GM19240 (cell line): ENCODE measurements around the gene ISG20L2.
A peak's percentile ranks its signal among the peaks of the same experiment; 100 is the strongest.

Experiments
- DNase-seq: peaks from one replicate; pipeline ENCODE4 v3.0.0; 2011; ENCODE audit warnings: low spot score; ENCODE audit not compliant: insufficient read length

ISG20L2 gene

DNA sequence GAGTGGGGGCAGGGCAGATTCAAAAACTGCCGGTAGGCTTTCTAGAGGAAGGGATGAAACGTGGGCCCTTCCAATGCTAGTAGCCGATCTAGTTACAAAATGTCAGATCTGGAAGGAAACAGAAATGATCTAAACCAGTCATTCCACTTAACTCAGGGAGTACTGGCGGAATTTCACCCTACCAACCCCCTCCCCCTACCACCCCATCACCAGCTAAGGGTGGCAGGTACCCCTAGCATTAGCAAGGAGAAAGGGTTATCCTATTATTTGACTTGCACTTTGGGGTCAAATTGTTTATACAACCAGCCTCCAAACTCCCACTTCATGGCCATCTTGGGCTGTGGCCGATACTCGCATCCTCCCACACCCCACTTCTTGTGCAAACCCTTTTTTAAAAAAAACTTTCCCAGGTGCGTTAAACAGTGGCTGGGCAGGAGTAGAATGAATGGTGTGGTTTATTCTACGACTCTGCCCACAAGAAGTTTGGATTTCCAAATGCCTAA is 13.0 kb upstream of the ISG20L2 start:
- no peak for DNase-seq

DNA sequence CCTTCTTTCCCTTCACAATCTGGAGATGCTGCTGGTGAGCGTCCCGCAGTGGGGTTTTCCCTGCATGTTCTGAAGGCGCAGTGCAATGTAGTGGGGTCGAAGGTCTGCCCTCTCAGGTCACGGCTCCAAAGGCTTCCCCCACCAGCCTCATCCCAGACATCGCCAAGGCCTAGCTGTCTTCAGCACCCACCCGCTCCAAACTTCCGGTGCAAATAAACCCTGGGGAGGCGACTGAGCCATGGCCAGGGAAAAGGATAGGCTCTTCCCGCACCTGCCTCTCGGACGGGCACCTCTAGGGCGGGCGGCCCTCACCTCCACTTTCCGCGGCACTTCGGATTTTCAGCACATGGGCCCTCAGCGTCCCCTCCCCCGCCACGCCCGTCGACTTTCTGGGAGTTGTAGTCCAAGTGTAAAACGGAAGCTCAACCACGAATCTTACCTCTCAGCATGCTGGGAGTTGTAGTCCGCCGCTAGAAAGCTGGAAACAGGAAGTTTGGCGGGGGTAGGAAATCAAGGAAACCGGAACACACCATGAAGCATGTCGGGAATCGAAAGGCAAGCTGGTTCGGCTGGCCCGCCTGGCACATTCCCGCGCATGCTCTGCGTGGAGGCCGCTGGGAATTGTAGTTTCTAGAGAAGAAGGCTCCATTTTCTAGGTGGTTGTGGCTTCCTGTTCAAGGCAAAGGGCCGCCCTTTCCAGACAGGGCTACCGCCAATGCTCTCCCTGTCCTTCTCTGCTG is 12.3 kb upstream of the ISG20L2 start, which contains the start of gene MRPL24:
Gene MRPL24, minus strand, starts transcription at position 348 of the 740 bp plus-strand sequence. CDS start 2,384 bp downstream, outside the sequence.
- DNase-seq: peak; percentile 96

DNA sequence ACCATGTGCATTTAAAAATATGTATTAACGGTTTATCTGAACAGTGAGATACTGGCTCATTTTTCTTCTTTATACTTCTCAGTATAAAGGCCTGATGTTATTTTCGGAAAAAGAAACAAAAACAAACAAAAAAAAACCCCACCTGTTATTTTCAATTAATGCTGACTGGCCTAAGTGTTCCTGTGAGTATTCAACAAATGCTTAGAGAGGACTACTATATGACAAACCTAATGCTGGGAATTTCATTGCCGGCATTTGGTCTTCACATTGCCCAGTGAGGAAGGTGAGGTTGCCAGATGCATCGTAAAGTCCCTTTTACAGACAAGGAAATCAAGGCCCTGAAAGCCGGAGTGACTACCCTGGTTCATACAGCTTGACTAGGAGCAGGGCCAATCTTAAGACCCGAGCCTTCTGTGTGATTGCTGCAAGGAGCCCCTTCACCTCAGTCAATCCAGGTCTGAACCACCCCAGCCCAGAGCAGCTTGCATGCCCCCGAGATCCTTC is 11.7 kb upstream of the ISG20L2 start:
- DNase-seq: no peak

DNA sequence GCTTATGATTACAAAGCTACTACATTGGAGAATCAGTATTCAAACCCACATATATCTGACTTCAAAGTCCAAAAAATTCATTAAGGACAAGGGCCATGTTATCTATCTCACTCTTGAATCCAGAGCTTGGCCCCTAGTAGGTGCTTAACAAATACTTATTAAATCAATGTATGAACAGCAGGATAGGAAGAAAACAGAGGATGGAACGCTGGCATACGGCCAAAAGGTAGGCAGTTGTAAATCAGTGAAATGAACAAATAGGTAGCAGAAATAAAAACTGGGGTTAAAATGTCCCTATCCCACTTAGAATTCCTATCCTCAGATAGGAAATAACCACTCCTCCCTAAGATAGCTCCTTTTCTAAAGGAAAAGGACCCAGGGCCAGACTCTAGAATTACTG is 10.3 kb upstream of the ISG20L2 start:
- no peak for DNase-seq

DNA sequence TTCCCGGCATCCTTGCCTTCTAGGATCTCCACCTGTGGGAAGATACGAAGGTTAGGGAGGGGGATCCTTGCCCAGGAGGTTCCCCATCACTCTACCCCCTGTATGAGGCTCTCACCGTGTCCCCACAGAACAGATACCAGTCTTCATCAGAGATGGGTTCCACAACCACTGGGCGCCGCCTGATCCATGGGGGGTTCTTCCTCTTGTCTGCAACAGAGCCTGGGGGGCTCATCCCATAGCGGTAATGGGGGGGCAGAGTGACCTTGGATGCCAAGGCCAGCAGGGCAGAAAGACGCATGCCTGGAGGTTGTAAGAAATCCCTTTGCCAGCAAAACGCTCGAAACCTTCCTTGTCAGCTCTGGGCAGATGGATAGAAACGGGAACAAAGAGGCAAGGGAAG is 9.8 kb upstream of the ISG20L2 start:
- DNase-seq: no peak

DNA sequence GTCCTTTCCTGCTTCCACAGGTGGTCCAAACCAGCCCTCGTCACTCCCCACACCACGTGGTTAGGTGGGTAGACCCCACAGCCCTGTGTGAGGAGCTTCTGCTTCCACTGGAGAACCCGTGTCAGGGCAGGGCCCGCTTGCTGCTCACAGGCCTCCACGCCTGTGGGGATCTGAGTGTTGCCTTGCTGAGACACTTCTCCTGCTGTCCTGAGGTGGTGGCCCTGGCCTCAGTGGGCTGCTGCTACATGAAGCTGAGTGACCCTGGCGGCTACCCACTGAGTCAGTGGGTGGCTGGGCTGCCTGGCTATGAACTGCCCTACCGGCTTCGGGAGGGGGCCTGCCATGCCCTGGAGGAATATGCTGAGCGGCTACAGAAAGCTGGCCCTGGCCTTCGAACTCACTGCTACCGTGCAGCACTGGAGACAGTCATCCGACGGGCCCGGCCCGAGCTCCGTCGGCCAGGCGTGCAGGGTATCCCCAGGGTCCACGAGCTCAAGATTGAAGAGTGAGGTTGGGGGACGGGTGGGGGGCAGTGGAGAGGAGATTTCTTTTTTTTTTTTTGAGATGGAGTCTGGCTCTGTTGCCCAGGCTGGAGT is 5.5 kb upstream of the ISG20L2 start:
- no peak for DNase-seq

DNA sequence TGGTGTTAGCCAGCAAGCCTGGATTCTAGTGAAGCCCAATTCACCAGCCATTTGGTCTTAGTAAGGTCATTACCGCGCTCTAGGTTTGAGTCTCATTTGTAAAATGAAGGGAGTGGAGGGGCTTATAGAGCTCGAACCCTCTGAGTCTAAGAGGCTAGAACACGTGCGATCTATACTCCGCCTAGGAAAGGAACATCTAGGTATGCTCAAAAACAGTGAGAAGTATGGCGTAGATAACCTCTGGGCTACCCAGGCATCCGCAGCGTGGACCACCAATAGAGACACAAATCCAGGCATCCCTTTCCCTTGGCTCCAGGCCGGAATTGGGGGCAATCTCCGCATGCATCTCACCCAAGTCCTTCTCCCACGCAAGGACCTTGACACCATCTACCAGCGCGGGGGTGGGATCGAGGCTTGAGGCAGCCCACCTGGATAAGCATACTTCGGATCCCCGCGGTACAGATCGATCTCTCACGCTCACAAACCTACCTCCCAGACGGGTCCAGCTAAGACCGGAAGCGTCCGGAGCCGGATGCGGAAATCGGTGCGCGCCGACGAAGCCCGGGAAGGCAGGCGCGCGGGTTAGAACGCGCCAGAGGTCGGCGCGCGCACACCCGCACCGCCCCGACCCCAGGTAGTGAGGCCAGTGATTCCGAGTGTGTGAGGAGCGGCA is 504 bp downstream of the ISG20L2 start, which contains the start of gene METTL25B:
Gene METTL25B, plus strand, starts transcription at position 544 of the 673 bp plus-strand sequence. CDS start 636 bp downstream, outside the sequence.
- peak; percentile 75 for DNase-seq

DNA sequence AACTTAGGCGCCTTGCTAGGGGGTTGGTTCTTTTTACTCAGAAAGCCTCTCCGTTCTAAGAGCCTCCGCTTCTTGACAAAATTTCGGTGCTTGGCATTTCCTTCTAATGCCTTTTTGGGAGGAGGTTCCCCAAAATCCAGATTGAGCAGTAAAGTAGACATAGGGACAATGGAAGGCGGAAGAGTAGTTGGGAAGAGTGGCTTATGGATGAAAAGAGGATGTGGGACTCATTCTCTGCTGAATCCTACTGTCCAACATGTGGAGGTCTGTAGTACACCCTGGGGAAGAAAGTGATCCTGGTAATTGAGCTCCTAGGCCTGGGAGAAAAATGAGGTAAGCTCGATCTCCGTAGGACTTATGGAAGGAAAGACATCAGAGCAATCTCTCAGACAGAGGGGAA is 1.1 kb downstream of the ISG20L2 start:
- no peak for DNase-seq

DNA sequence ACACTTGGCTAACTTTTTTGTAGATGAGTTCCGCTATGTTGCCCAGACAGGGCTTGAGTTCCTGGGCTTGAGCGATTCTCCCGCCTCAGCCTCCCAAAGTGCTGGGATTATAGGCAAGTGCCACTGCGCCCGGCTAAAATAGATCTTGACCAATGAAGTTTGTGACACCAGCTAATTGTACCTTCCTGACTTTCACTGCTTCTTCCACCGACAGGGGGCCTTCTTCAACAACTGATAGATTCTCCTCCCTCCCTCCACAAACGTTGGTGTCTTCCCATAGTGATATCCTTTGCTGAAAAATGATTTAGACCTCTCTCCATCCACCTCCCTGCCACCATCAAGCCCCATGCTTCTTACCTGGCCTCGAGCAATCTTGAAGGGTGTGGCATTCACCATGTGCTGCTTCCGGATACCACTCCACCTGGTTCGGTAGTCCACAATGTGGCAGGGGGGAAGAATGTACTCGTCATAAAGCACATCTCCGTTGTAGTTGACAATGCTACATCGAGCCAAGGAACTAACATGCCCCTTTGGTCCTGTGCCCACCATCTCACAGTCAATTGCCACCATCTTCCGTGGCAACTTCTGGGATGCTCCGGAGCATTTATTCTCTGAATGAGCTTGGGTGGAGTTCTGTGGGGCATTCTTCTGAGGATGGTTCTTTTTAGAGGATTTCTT is 1.9 kb downstream of the ISG20L2 start:
- DNase-seq: no peak

DNA sequence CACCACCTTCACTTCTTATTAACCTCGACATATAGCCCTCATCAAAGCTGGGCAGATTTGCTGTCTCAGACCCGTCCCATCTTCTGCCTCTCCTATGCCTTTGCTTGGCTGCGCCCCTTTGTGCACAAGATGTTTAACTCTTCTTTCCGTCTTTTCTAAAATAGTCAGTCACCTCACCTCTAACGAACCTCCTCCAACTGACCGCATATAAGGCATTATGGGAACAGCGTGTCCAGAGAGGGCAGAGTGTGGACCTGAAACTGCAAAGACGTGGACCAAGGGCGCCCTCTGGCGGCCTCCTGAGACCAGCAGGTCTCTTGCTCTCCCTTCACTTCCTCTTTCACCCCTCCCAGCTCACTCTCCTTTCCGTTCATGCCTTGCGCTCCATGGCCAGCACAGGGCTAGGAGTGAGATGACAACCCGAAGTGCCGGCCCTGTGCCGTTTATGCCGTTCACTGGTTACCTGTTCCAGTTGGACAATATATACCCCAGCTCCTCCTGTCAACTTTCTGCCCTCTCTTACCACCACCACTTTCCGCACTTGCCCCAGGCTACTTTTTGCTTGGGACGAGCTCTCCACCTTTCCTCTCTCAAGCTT is 2.8 kb downstream of the ISG20L2 start:
- peak; percentile 85 for DNase-seq

DNA sequence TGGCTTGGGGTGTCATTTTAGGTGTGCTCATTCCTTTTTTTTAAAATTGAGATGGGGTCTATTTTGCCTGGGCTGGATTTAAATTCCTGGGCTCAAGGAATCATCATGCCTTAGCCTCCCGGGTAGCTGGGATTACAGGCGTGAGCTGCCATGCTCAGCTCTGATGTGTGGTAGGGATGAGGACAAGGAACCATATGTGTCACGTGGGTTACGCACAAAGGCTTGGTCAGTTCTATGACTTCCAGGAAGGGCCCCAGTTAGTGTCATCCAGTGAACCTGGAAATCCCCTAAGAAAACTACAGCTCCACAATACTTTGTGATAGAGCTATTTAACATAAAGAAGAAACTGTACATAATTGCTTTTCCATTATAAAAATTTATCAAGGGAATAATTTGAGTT is 7.0 kb downstream of the ISG20L2 start:
- DNase-seq: no peak

DNA sequence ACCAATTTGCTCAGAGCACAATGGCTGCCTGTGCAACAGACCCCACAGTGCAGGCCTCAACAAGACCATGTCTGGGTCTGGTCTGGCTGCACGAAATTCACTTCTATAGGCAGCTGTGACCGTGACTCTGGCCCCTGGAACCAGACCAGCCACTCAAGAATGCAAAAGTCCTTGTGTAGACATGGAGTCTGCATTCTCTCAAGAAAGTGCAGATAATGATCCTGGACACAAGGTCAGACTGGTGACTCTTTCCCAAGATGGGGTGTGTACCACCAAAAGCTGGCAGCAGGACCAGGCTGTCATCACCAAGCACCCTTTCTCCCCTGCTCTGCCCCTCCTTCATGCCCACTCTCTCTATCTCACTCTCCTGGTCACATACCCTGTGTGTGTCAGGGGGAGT is 7.4 kb downstream of the ISG20L2 start:
- DNase-seq: no peak

DNA sequence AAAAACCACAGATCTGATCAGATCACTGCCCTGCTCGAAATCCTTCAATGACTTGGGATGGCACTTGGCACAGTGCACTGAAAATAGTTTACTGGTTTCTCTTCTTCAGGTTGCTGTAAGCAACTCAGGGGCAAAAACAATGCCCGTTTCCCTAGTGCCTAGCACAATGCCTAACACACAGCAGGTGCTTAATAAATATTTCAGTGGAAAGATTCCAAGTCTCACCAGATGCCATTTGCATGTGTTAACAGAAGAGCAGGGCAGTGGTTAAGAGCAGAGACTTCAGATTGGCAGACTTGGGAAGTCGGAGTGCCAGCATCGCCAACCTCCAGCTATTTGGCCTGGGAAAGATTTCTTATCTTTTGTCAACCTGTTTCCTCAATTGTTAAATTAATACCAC is 11.2 kb downstream of the ISG20L2 start:
- DNase-seq: no peak

DNA sequence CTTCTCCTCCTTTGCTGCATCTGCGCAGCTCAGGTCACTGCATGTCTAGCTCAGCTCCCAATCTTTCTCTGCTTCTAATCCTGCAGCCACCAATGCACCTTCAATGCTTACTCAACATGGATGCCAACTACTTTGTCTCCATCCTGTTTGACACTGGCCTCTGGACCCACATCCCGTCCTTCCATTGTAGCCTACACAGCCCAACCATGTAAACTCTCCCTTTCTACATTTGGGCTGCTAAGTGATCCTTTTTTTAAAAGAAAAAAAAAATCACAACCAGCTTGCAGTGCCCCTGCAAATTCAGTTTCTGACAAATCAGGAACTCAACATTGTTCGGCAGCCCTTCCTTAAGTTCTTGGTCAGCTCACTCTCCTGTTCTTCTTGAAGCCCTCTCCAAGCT is 13.7 kb downstream of the ISG20L2 start:
- DNase-seq: no peak

DNA sequence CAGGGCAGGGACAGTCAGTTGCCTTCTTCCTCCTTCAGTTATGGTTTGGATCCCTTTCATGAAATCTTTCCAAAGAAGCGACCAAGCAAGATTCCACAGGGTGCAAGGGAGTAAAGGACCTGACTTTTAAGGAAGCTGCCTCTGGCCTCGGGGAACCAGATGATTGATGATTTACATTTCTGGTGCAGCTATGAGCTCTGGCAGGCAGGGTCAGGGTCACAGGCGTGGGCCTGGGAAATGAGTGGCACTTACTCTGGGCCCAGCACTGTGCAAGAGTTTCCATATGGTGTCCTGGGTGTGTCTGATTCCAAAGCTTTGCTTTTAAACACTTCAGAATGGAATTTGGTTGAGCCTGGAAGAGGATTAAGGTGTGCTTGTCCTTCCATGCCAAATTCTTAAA is 15.9 kb downstream of the ISG20L2 start:
- no peak for DNase-seq

DNA sequence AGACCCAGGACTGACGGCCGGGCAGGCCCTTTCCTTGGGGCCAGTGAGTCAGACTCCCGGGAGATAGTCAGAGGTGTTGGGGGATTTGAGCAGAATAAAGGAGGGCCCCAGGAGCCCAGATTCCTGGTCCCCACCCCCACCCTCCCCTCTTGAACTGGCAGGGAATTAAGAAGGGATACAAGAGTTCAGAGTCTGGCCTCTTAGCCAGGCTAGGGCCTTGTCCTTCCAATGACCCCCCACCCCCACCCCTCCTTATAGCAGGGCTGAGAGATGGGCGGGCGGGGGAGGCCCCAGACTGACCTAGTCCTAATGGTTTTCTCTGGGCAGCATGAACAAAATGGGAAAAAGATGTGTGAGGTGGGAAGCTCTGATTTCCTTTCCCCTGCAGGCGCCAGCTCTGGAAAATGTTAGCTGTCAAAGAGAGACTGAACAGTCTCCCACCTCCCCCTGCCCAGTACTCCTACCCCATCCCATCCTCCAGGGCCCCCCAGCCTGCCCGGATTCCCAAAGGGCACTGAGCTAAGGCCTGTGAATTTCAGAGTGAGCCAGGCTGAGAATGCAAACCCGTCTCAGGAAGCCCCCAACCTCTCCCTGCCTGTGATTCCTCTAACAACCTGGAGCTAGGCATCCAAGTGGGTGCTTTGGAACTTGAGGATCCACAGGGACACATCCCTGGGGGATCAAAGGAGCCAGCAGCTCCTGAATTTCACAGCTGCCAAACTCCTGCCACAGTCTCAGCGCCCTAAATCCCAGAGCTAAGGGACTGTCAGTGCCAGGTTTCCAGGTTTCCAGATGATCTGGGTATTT is 17.4 kb downstream of the ISG20L2 start:
- no peak for DNase-seq

DNA sequence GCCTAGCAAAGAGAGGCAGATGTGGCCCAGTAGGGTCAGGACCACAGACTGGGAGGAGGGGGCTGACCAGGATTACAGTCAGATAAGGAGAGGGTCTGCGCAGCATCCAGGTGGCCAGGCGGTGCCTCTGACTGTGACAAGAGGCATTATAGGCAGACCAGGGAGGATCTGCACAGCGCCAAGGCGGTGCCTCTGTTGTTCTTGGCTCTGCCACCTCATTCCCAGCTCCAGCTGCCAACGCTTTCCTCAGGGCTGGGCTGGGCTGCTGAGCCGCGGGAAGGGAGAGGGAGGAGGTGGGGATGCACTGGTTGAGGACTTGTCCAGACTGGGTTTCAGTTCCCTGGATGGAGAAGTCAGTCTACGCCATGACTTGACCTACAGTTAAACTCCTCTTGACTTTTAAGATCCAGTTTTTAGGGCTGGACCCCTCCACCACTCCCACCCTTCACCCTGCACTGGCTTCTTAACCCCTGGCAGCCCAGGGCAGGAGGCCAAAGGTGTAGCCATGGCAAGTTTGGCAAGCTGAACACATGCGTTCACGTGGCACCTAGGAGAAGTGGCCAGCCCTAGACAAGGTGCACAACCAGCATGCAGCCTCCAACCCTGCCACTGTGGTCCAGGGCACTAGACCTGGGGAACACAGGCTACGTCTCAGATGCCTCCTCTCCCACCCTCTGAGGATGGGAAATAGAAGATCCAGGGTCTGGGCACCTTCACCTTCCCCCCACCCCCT is 18.6 kb downstream of the ISG20L2 start:
- DNase-seq: no peak

DNA sequence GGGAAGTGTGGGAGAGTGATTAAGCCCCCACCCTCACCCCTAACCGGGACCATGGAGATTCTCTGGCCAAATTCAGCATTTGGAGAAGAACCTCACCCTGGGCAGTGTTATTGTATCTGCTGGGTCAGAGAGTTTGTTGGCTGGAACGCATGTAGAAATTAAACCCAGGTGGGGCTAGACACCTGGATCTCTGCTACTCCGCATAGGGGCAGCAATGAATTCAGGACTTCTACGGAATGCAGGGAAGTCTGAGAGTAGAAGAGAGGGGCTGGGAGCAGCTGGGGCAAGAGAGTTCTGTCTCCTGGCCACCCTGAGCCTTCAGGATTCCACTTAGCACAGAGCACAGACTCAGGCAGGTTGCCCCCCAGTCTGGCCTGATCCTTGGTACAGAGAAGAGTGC is 19.5 kb downstream of the ISG20L2 start:
- DNase-seq: no peak

DNA sequence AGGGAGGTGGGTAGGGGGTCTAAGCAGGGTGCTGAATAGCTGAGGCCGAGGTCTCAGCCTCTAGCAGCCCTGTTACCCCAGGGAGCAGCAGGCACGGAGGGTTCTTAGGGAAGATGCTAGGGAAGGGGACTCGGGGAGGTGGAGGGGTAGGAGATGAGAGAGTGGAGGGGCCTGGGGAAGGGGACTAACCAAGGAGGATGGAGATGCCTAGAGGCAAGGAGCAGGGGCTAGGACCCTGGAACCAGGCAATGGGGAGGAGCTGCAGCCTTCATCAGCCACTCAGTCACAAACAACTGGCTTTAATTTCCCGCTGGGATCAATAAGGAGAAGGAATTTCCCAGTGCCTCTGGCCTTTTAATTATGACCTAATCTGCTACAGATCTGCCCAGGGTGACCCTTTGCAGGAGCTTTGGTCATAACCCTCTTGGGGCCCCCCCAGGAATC is 20.3 kb downstream of the ISG20L2 start:
- no peak for DNase-seq
